Heart right ventricle (tissue), 16 donors: Measurements from ENCODE around the gene C11orf21. TPM values are rescaled to one million over a fixed set of nuclear protein-coding genes. Genes with fewer than 3 reads are reported as not detected.
"Not testable (repeated sequence)": the region's sequence is repeated elsewhere in the genome, so short reads cannot be mapped to it uniquely, and the experiment has no call there.

Source experiments
- ATAC-seq, 8 donors: fragments of 200-7000 bp; cut with Tn5 transposase; one replicate each; pipeline ENCODE4 v1.9.1; 2020; ENCODE audit warnings: mild to moderate bottlenecking in 8 of 8, moderate library complexity in 8 of 8, moderate number of reproducible peaks in 1 of 8
- DNase-seq, 2 donors: peaks; one replicate each; pipeline ENCODE4 v3.0.0-alpha.2; 2020
- H3K27ac ChIP-seq, 10 donors: fragments of 200-600 bp; sonication (generic) in 2 of 10; one replicate each; pipeline versions ENCODE4 v1.5.0 to v1.8.0; 2020 to 2022; ENCODE audit warnings: mild to moderate bottlenecking in 3 of 10
- H3K27me3 ChIP-seq, 7 donors: fragments of 200-600 bp; one replicate each; pipeline ENCODE4 v1.8.0; 2021 to 2022; ENCODE audit warnings: mild to moderate bottlenecking in 2 of 7
- H3K36me3 ChIP-seq, 9 donors: fragments of 200-600 bp; sonication (generic) in 1 of 9; one replicate each; pipeline versions ENCODE4 v1.5.0 to v1.8.0; 2020 to 2022; ENCODE audit warnings: mild to moderate bottlenecking in 2 of 9
- H3K4me1 ChIP-seq, 9 donors: fragments of 200-600 bp; sonication (generic) in 1 of 9; one replicate each; pipeline versions ENCODE4 v1.5.0 to v1.8.0; 2020 to 2022; ENCODE audit warnings: mild to moderate bottlenecking in 4 of 9
- H3K4me3 ChIP-seq, 10 donors: fragments of 200-600 bp; sonication (generic) in 2 of 10; one replicate each; pipeline versions ENCODE4 v1.5.0 to v1.8.0; 2020 to 2022; ENCODE audit warnings: mild to moderate bottlenecking in 7 of 10, moderate library complexity in 2 of 10
- H3K9me3 ChIP-seq, 11 donors: fragments of 200-600 bp in 10 of 11; sonication (generic) in 2 of 11; one replicate each; pipeline versions ENCODE4 v1.5.0 to v1.8.0; 2013 to 2022; ENCODE audit warnings: mild to moderate bottlenecking in 2 of 11, control low read depth in 1 of 11, moderate library complexity in 1 of 11
- CTCF ChIP-seq, 9 donors: fragments of 200-600 bp; sonication (generic) in 2 of 9; IDR thresholded peaks; one replicate each; pipeline versions ENCODE4 v1.5.0 to v1.8.0; 2021 to 2022; ENCODE audit warnings: antibody characterized with exemption in 9 of 9, mild to moderate bottlenecking in 5 of 9, moderate library complexity in 1 of 9
- WGBS, 2 donors: extraction: QIAGEN DNeasy Blood & Tissue Kit; methylation state at CpG; one replicate each; pipeline ENCODE4 v1.1.7; 2013; ENCODE audit warnings: inconsistent platforms in 1 of 2; 5-methylcytosine and 5-hydroxymethylcytosine counted together
- intact Hi-C, 10 donors: fragments of 100-400 bp; cut with DNase I; formaldehyde crosslinking; loops; one replicate each; pipeline versions ENCODE4 v1.11.1 to v1.14.2; 2022
- polyA plus RNA-seq, 2 donors: library from polyadenylated mRNA; stranded (reverse); fragments of 200-250 nt; gene quantifications; one replicate each; pipeline ENCODE4 v1.2.3, GENCODE V29; 2013
- total RNA-seq, 10 donors: library from RNA; stranded (reverse); fragmentation: NEBNext Ultra II Directional in 3 of 10; extraction: Animal tissue kit (Norgen Biotek cat#: 25700) in 3 of 10; gene quantifications; one replicate each; pipeline versions ENCODE4 v1.2.1 to v1.2.4, GENCODE V29; 2021 to 2023
- donor health status: Arrhythmogenic right ventricular cardiomyopathy.
- donor health status: ischemic (EF 13 %, LVEDD 7.1; RV severe dilation, severe dysfunction).
- donor health status: healthy with polysubstance abuse.
- donor health status: DM: no; HTN: yes; CAD: no.
- donor health status: DM: no; HTN: no; CAD: no.
- donor health status: ischemic (EF 25% LVEDD 6.9; RV normal size, moderate dysfunction).
- donor health status: ischemic (EF 25% LVEDD 5.7; RV mildly dilated, moderate dysfunction).
- donor health status: healthy.
- donor health status: DM: yes; HTN: yes; CAD: no.
- donor health status: Ischemic cardiomyopathy.
- donor health status: ischemic (EF 35%, LVEDD 5.7; RV mildly dilated, moderate dysfunction).
- donor health status: nonischemic (EF 11% LVEDD 7.7; RV severe dilation, severe dysfunction).
- donor health status: DM: yes; HTN: yes; CAD: no.
- donor health status: PGD.
- donor health status: ischemic (EF 29% LVEDD 5.4; RV normal size, mild dysfunction).
- donor health status: nonischemic (EF 23%, LVEDD 6.1; RV moderate dilation, normal function).

Gene C11orf21
- total and polyA plus RNA-seq, 12 donors, result 2.6 to 73.4 (median 31.1) TPM

- Histone ChIP-seq H3K9me3 (peaks cover 0 to 7% (median 0%) of the 10 kb centered on the region in 11 donors), H3K4me3 (no peak overlapping the region), H3K27ac (no peak overlapping the region), H3K36me3 (no peaks in the 10 kb centered on the region), H3K4me1 (no peaks in the 10 kb centered on the region), H3K27me3 (no peaks in the 10 kb centered on the region)
- ATAC-seq (no peak), DNase-seq (no peak)
- intact Hi-C loops, result no loop called here
- 74 to 98% methylated on average over 5 of the region's 5 CpGs for WGBS, 2 donors
- no peak for TF ChIP-seq CTCF (IDR thresholded peaks at IDR 0.05)
Measured at GRCh38 chr11:2342981-2343380, 41.3 kb upstream of the C11orf21 start.

- no peak for DNase-seq
- Histone ChIP-seq H3K27ac (no peak overlapping the region), H3K9me3 (peaks cover 0 to 7% (median 0%) of the 10 kb centered on the region in 11 donors), H3K27me3 (no peaks in the 10 kb centered on the region), H3K4me3 (no peak overlapping the region), H3K36me3 (no peaks in the 10 kb centered on the region), H3K4me1 (no peaks in the 10 kb centered on the region)
- TF ChIP-seq CTCF (IDR thresholded peaks at IDR 0.05), result no peak
- intact Hi-C loops, result no loop called here
- ATAC-seq, result no peak
- 94 to 95% methylated on average over 3 of the region's 3 CpGs for WGBS, 2 donors
Measured at GRCh38 chr11:2342557-2342956, 40.8 kb upstream of the C11orf21 start.

GRCh38 chr11:2338760-2339159 is 37.0 kb upstream of the C11orf21 start:
- intact Hi-C loops, H3K4me1 ChIP-seq, H3K36me3 ChIP-seq, H3K27me3 ChIP-seq, H3K9me3 ChIP-seq, H3K4me3 ChIP-seq, DNase-seq, ATAC-seq, H3K27ac ChIP-seq: not testable (repeated sequence)
- TF ChIP-seq CTCF (IDR thresholded peaks at IDR 0.05), result peak in 1 of 9 donors; percentile 6
- WGBS, 2 donors, result 84 to 85% methylated on average over 8 of the region's 8 CpGs

- H3K36me3 ChIP-seq, intact Hi-C loops, ATAC-seq, DNase-seq, H3K27ac ChIP-seq, H3K27me3 ChIP-seq, H3K4me3 ChIP-seq, H3K4me1 ChIP-seq: not testable (repeated sequence)
- peaks cover 0 to 12% (median 0%) of the 10 kb centered on the region in 11 donors for H3K9me3 ChIP-seq
- 95% methylated on average over 17 to 18 of the region's 18 CpGs for WGBS, 2 donors
Measured at GRCh38 chr11:2335286-2335685, 33.6 kb upstream of the C11orf21 start.

- 82 to 91% methylated on average over 2 of the region's 4 CpGs for WGBS, 2 donors
- H3K27ac ChIP-seq, H3K4me3 ChIP-seq, DNase-seq, ATAC-seq, H3K27me3 ChIP-seq, H3K36me3 ChIP-seq, intact Hi-C loops, H3K4me1 ChIP-seq: not testable (repeated sequence)
- peaks cover 0 to 12% (median 0%) of the 10 kb centered on the region in 11 donors for H3K9me3 ChIP-seq
Measured at GRCh38 chr11:2333486-2334205, 31.9 kb upstream of the C11orf21 start.

- DNase-seq, H3K36me3 ChIP-seq, ATAC-seq, H3K4me1 ChIP-seq, H3K4me3 ChIP-seq, H3K27me3 ChIP-seq, intact Hi-C loops, H3K27ac ChIP-seq: not testable (repeated sequence)
- 94 to 95% methylated on average over 2 to 26 of the region's 29 CpGs for WGBS, 2 donors
- H3K9me3 ChIP-seq, result peaks cover 0 to 12% (median 0%) of the 10 kb centered on the region in 11 donors
Measured at GRCh38 chr11:2332569-2332968, 30.9 kb upstream of the C11orf21 start.
